ENCODE data around the gene SEMA4A.

The SEMA4A gene

GRCh38 chr1:156114101-156114918 lies 39.1 kb upstream of the SEMA4A start, which contains the start of gene LMNA (continued):
- TF ChIP-seq ZNF416 (tag by site-specific recombination; IDR thresholded peaks at IDR 0.05) (no peak), ZNF558 (tag by site-specific recombination; IDR thresholded peaks at IDR 0.05) (no peak; the same call in 1 of the 2 replicates), ZFP37 (tag by site-specific recombination; IDR thresholded peaks at IDR 0.05) (0 out of 2 replicates have a peak, but pooled peaks have one; percentile 30), ZNF121 (tag by site-specific recombination; IDR thresholded peaks at IDR 0.05) (no peak), PRDM10 (tag by site-specific recombination; IDR thresholded peaks at IDR 0.05) (peak; percentile 99), REST (tag by site-specific recombination; IDR thresholded peaks at IDR 0.05) (no peak), ZNF274 (IDR thresholded peaks at IDR 0.05; ENCODE audit: low read length) (no peak), ZNF274 (tag by site-specific recombination; IDR thresholded peaks at IDR 0.05; ENCODE audit: borderline replicate concordance) (no peak), ZNF776 (tag by site-specific recombination; IDR thresholded peaks at IDR 0.05; ENCODE audit: borderline replicate concordance) (no peak), MYNN (tag by site-specific recombination; IDR thresholded peaks at IDR 0.05; ENCODE audit: borderline replicate concordance) (no peak; the same call in 1 of the 2 replicates), ZNF214 (tag by site-specific recombination; IDR thresholded peaks at IDR 0.05; ENCODE audit: borderline replicate concordance) (no peak), ZBTB20 (tag by site-specific recombination; IDR thresholded peaks at IDR 0.05) (peak; percentile 40; the same call in 1 of the 2 replicates), ZNF292 (tag by site-specific recombination; IDR thresholded peaks at IDR 0.05; ENCODE audit: borderline replicate concordance, low read depth) (no peak), ZNF548 (tag by site-specific recombination; IDR thresholded peaks at IDR 0.05) (no peak), ZFP41 (tag by site-specific recombination; IDR thresholded peaks at IDR 0.05; ENCODE audit: borderline replicate concordance) (no peak), ZFP69B (tag by site-specific recombination; IDR thresholded peaks at IDR 0.05) (peak; percentile 99), WT1 (tag by site-specific recombination; IDR thresholded peaks at IDR 0.05) (peak; percentile 79), ZNF513 (tag by site-specific recombination; IDR thresholded peaks at IDR 0.05) (no peak), ZNF354C (tag by site-specific recombination; IDR thresholded peaks at IDR 0.05; ENCODE audit: borderline replicate concordance, low read depth) (no peak), ZNF530 (tag by site-specific recombination; IDR thresholded peaks at IDR 0.05; ENCODE audit: low read depth) (no peak), ZNF133 (tag by site-specific recombination; IDR thresholded peaks at IDR 0.05) (no peak), ZNF18 (tag by site-specific recombination; IDR thresholded peaks at IDR 0.05) (no peak), ZNF280D (tag by site-specific recombination; IDR thresholded peaks at IDR 0.05) (no peak; the same call in 1 of the 2 replicates), ZNF350 (tag by site-specific recombination; IDR thresholded peaks at IDR 0.05) (no peak), ZBTB48 (tag by site-specific recombination; IDR thresholded peaks at IDR 0.05) (peak; percentile 89; the same call in 1 of the 2 replicates), ZIC2 (tag by site-specific recombination; IDR thresholded peaks at IDR 0.05) (peak; percentile 56)

All from HEK293 (cell line).